ENCODE data around the gene GSX1. TPM values are rescaled to one million over a fixed set of nuclear protein-coding genes. Genes with fewer than 3 reads are reported as not detected.

Gene GSX1
- total RNA-seq, 1 experiment from 2014 or later = not detected

Other genes starting within 250 kb of the GSX1 start
- gene LNX2, start 172.0 kb upstream of the GSX1 start, total RNA-seq (2021; ENCODE audit: unreplicated experiment) = 12.1 TPM
- gene POLR1D, start 170.6 kb upstream of the GSX1 start, total RNA-seq (2021; ENCODE audit: unreplicated experiment) = 184 TPM
- gene PDX1, start 127.5 kb downstream of the GSX1 start, total RNA-seq (2021; ENCODE audit: unreplicated experiment) = 1.7 TPM
- 12.5 TPM for gene CDX2, start 176.8 kb downstream of the GSX1 start, total RNA-seq (2021; ENCODE audit: unreplicated experiment)
- gene URAD, start 196.2 kb downstream of the GSX1 start, total RNA-seq (2021; ENCODE audit: unreplicated experiment) = not detected